ENCODE data around the gene AFG3L2. TPM values are rescaled to one million over a fixed set of nuclear protein-coding genes. Genes with fewer than 3 reads are reported as not detected.

The AFG3L2 gene
- total RNA-seq, 1 experiment from 2014 or later = 66.7 TPM

GRCh38 chr18:12335503-12335902 lies 41.5 kb downstream of the AFG3L2 start:
- ChIA-PET RAD21 (ENCODE audit: low non-redundant PET in 1 of 2, low total read pairs in 2 of 2, uncharacterized antibody in 2 of 2, unreplicated experiment in 2 of 2) (no interaction called here), POLR2A (no interaction called here), CTCF (interaction anchor here (1.4 kb wide), 1 partner anchor 8 kb away, joined by 7 read pairs; no protein-coding TSS in a partner anchor)
- BruUV-seq (replicated peaks) = no TSS peak
- Histone ChIP-seq H3K27ac (ENCODE audit: low read depth, low read length) (no peak overlapping the region), H3K36me3 (ENCODE audit: control insufficient read depth in 1 of 2, insufficient read depth in 2 of 2, low read length in 2 of 2) (peaks cover 11 to 27% of the 10 kb centered on the region in 2 experiments), H3K4me3 (replicated peaks in 1 of 2; ENCODE audit: low read depth in 1 of 2, low read length in 2 of 2) (no peak overlapping the region), H3K9ac (ENCODE audit: low read length) (no peak overlapping the region), H3K9me3 (ENCODE audit: control insufficient read depth in 1 of 2, insufficient read depth in 1 of 2, low read depth in 1 of 2, low read length in 2 of 2) (no peaks in the 10 kb centered on the region), H4K20me1 (ENCODE audit: insufficient read depth) (no peaks in the 10 kb centered on the region), H3K79me2 (ENCODE audit: insufficient read depth, low read length) (no peaks in the 10 kb centered on the region), H3K4me1 (ENCODE audit: control insufficient read depth in 1 of 2, insufficient read depth in 2 of 2, low read length in 2 of 2) (peaks cover 10 to 19% of the 10 kb centered on the region in 2 experiments; a peak in 3 of 4 replicates), H3K27me3 (ENCODE audit: insufficient read depth, low read length) (no peaks in the 10 kb centered on the region), H3K4me2 (ENCODE audit: low read length) (no peak overlapping the region), H3K9me2 (ENCODE audit: insufficient read depth) (no peaks in the 10 kb centered on the region), H2AFZ (ENCODE audit: low read depth, low read length, poor library complexity, severe bottlenecking) (no peak overlapping the region)
- TF ChIP-seq MAX (IDR thresholded peaks at IDR 0.05) (no peak), EZH2 (IDR thresholded peaks at IDR 0.05) (no peak), ZFX (IDR thresholded peaks at IDR 0.05) (no peak), CEBPB (IDR thresholded peaks at IDR 0.05; ENCODE audit: low read depth) (no peak)
- no peak for ATAC-seq
- intact Hi-C loops (cut with micrococcal nuclease) = no loop called here
- DNase-seq (ENCODE audit: low read depth, low spot score) = no peak

- Histone ChIP-seq H3K27ac (ENCODE audit: low read depth, low read length) (no peak overlapping the region), H3K4me1 (ENCODE audit: control insufficient read depth in 1 of 2, insufficient read depth in 2 of 2, low read length in 2 of 2) (peaks cover 10 to 19% of the 10 kb centered on the region in 2 experiments; a peak in 3 of 4 replicates), H3K9ac (ENCODE audit: low read length) (no peak overlapping the region), H3K36me3 (ENCODE audit: control insufficient read depth in 1 of 2, insufficient read depth in 2 of 2, low read length in 2 of 2) (peaks cover 11 to 23% of the 10 kb centered on the region in 2 experiments), H3K27me3 (ENCODE audit: insufficient read depth, low read length) (no peaks in the 10 kb centered on the region), H3K9me2 (ENCODE audit: insufficient read depth) (no peaks in the 10 kb centered on the region), H3K79me2 (ENCODE audit: insufficient read depth, low read length) (no peaks in the 10 kb centered on the region), H2AFZ (ENCODE audit: low read depth, low read length, poor library complexity, severe bottlenecking) (no peak overlapping the region), H3K9me3 (ENCODE audit: control insufficient read depth in 1 of 2, insufficient read depth in 1 of 2, low read depth in 1 of 2, low read length in 2 of 2) (no peaks in the 10 kb centered on the region), H3K4me3 (replicated peaks in 1 of 2; ENCODE audit: low read depth in 1 of 2, low read length in 2 of 2) (no peak overlapping the region), H3K4me2 (ENCODE audit: low read length) (no peak overlapping the region), H4K20me1 (ENCODE audit: insufficient read depth) (no peaks in the 10 kb centered on the region)
- ChIA-PET POLR2A (no interaction called here), CTCF (no interaction called here), RAD21 (ENCODE audit: low non-redundant PET in 1 of 2, low total read pairs in 2 of 2, uncharacterized antibody in 2 of 2, unreplicated experiment in 2 of 2) (no interaction called here)
- DNase-seq (ENCODE audit: low read depth, low spot score) (no peak), ATAC-seq (no peak)
- no TSS peak for BruUV-seq (replicated peaks)
- intact Hi-C loops (cut with micrococcal nuclease) = no loop called here
- TF ChIP-seq EZH2 (IDR thresholded peaks at IDR 0.05) (no peak), SIN3A (IDR thresholded peaks at IDR 0.05; ENCODE audit: low read depth) (no peak), EGR1 (IDR thresholded peaks at IDR 0.05; ENCODE audit: low read depth) (no peak), FOSL1 (IDR thresholded peaks at IDR 0.05; ENCODE audit: low read depth) (no peak), RAD21 (IDR thresholded peaks at IDR 0.05; ENCODE audit: low read depth) (no peak), ZNF274 (IDR thresholded peaks at IDR 0.05; ENCODE audit: low read depth, low read length) (no peak), MAX (IDR thresholded peaks at IDR 0.05) (no peak), SRF (IDR thresholded peaks at IDR 0.05; ENCODE audit: low read depth) (no peak), POLR2AphosphoS5 (IDR thresholded peaks at IDR 0.05; ENCODE audit: low read depth, low read length) (no peak), JUND (IDR thresholded peaks at IDR 0.05) (no peak), ZFX (IDR thresholded peaks at IDR 0.05) (no peak), REST (IDR thresholded peaks at IDR 0.05; ENCODE audit: low read depth) (no peak), ELF1 (IDR thresholded peaks at IDR 0.05; ENCODE audit: borderline replicate concordance, low read depth) (no peak), ATF3 (IDR thresholded peaks at IDR 0.05) (no peak), POLR2A (IDR thresholded peaks at IDR 0.05; ENCODE audit: borderline replicate concordance, extremely low read depth, insufficient read depth, insufficient read length) (no peak), CBX3 (IDR thresholded peaks at IDR 0.05; ENCODE audit: low read depth) (no peak)
These were observed 42.2 kb downstream of the AFG3L2 start for GRCh38 chr18:12334863-12335262.

Measured in HCT116 (cell line).